Stimulated activated naive CD8-positive, alpha-beta T cell treated with anti-CD3 and anti-CD28 coated beads, Interleukin-15, amount 100 ng/mL, for 72 hours (primary cell): ENCODE results near the gene C4orf54.
A peak's percentile ranks its signal among the peaks of the same experiment; 100 is the strongest.

ENCODE experiments used
- ATAC-seq: fragments of 150-1000 bp; cut with Tn5 transposase; 2 replicates; pipeline ENCODE4 v1.10.0; 2021; ENCODE audit warnings: mild to moderate bottlenecking, moderate library complexity
- DNase-seq, 2 donors: peaks; one replicate each; pipeline ENCODE4 v3.0.0; 2021 to 2022
- H3K27ac Mint-ChIP-seq, 2 donors: one replicate each; pipeline ENCODE4 v1.8.0; 2022; ENCODE audit warnings: mild to moderate bottlenecking in 2 of 2, mixed read lengths in 2 of 2, moderate library complexity in 2 of 2
- H3K27me3 Mint-ChIP-seq: one replicate; pipeline ENCODE4 v1.8.0; 2022; ENCODE audit warnings: mixed read lengths
- H3K4me1 Mint-ChIP-seq: one replicate; pipeline ENCODE4 v1.8.0; 2022; ENCODE audit warnings: mild to moderate bottlenecking, mixed read lengths
- H3K4me3 Mint-ChIP-seq, 2 donors: one replicate each; pipeline ENCODE4 v1.8.0; 2022; ENCODE audit warnings: mild to moderate bottlenecking in 2 of 2, mixed read lengths in 2 of 2, moderate library complexity in 1 of 2
- H3K9me3 Mint-ChIP-seq, 2 donors: one replicate each; pipeline ENCODE4 v1.8.0; 2022; ENCODE audit warnings: mixed read lengths in 2 of 2

Gene C4orf54

DNA sequence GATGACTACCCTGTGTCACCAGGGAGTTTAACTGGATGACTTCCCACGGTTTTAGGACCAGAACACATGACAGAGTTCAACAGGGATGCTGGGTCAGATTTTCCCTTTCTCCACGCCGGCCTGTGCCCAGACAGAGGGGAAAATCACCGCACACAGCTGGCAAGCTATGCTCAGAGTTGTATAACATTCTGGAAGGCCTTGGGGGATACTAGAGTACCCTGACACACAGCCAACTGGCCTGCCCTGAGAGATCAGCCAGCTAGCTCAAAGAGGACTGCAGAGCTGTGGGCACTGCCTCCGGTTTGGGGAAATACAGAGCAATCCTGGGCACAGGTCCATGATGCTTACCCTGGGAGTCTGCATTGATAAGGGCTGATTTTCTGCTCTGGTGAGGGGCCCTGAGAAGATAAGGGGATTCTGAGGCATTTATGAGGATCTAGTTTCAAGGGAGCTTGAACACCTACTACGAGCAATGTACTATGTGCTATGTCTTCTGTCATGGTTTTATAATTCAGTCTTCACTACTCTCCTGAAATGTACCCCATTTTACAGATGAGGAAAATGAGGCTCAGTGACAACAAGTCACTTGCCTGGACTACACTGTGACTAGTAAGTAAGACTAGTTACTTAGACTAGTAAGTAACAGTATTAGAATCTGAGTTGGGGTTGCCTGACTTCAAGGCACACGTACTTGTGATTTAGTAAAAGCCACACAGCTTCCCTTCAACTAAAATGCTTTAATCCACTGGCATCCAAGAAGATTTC, 14.7 kb downstream of the C4orf54 start:
- Mint-ChIP-seq H3K4me1 (no peaks in the 10 kb centered on the region), H3K27ac (no peak overlapping the region), H3K4me3 (no peak overlapping the region), H3K9me3 (no peaks in the 10 kb centered on the region), H3K27me3 (peaks cover 7% of the 10 kb centered on the region)
- no peak for DNase-seq
- ATAC-seq, result no peak

DNA sequence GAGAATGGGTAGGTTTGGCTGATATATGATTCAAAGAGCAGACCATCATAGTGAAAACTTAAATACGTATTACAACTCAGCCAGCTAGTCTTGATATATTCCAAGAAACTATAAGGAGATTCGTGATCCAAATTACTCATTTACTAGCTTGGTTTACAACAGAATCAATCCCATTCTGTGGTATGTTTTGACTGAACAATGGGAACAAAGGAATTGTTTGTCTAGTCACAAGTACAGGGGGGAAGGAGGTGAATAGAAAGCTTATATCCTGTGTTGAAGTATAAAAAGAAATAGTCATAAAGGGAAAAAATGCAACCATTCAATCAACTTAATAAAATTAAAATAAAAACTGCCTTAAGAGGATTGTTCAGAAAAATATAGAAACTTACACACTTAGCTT, 17.0 kb downstream of the C4orf54 start:
- no peaks in the 10 kb centered on the region for H3K4me1 Mint-ChIP-seq
- DNase-seq, result no peak
- H3K27ac Mint-ChIP-seq, result no peak overlapping the region
- H3K27me3 Mint-ChIP-seq, result peaks cover 7% of the 10 kb centered on the region
- no peaks in the 10 kb centered on the region for H3K9me3 Mint-ChIP-seq
- no peak for ATAC-seq
- no peak overlapping the region for H3K4me3 Mint-ChIP-seq

DNA sequence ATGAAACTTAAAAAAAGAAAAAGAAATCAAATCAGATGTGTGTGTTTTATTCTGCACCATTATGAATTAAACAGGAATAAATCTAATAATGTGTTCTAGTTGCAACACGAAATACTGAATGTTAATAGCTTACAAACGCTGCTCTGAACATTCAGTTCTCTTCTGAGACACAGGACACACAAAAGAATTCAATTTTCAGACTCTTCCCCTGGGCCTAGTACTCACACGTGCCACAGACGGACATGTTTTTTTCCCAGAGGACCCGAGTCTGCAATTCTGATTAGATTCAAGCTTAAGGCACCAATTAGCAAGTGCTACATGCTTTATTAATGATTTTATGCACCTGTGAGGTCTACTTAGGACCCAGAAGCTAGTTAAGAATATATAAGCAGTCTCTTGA, 20.5 kb downstream of the C4orf54 start:
- Mint-ChIP-seq H3K9me3 (no peaks in the 10 kb centered on the region), H3K27ac (no peak overlapping the region), H3K4me3 (no peak overlapping the region), H3K27me3 (peaks cover 7% of the 10 kb centered on the region), H3K4me1 (no peaks in the 10 kb centered on the region)
- ATAC-seq (no peak), DNase-seq (no peak)

DNA sequence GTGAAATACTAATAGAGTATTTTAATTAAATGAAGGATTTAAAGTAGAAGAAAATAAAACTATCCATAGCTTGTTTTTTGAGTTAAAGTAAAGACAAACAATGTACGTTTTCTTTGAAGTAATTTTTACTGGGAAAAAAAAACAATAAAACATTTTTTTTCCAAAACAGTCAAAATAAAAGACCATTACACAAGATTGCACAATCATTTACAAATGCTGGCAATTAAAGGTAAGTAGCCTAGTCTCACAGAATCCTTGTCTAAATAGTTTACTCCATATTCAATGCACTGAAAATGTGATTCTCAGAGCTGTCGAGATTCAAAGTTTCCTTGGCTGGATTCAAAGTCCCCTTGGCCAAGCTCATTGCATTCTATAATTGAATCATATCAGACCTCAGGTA, 21.2 kb downstream of the C4orf54 start:
- H3K27me3 Mint-ChIP-seq, result peaks cover 7% of the 10 kb centered on the region
- H3K27ac Mint-ChIP-seq, result no peak overlapping the region
- DNase-seq, result no peak
- H3K4me3 Mint-ChIP-seq, result no peak overlapping the region
- no peaks in the 10 kb centered on the region for H3K9me3 Mint-ChIP-seq
- H3K4me1 Mint-ChIP-seq, result no peaks in the 10 kb centered on the region
- ATAC-seq, result no peak

- Mint-ChIP-seq H3K9me3 (no peaks in the 10 kb centered on the region), H3K4me3 (no peak overlapping the region), H3K27me3 (peaks cover 5% of the 10 kb centered on the region), H3K4me1 (no peaks in the 10 kb centered on the region), H3K27ac (no peak overlapping the region)
- ATAC-seq (no peak), DNase-seq (no peak)
Measured at GRCh38 chr4:99635601-99636000, 22.0 kb downstream of the C4orf54 start.

DNA sequence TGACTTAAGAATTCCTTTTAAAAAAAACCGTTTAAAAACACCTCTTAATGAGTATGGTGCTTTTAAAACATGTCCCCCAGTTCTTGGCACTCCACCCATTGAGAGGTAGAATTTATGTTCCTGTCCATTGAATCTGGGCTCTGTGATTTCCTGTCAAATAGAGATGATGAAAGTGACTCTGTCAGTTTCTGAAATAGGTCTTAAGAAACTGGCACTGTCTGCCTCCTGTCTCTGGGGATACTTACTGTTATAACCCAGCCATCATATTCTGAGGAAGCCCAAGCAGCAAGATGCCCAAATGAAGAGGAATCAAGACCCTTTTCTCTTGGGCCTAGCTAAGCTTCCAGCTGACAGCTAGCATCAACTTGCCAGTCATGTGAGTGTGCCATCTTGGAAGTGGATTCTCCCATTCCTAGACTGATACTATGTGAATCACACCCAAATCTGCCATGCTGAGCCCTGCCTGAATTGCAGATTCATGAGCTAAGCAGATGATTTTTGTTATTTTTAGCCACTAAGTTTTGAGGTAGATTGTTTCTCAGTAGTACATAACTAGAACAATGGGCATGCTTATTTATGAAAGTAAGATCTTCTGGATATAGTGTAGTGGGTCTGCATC, 22.8 kb downstream of the C4orf54 start:
- Mint-ChIP-seq H3K27ac (no peak overlapping the region), H3K4me3 (no peak overlapping the region), H3K4me1 (peaks cover 6% of the 10 kb centered on the region), H3K27me3 (no peaks in the 10 kb centered on the region), H3K9me3 (no peaks in the 10 kb centered on the region)
- DNase-seq (no peak), ATAC-seq (no peak)

- no peak overlapping the region for H3K27ac Mint-ChIP-seq
Measured at GRCh38 chr4:99633772-99634171, 23.9 kb downstream of the C4orf54 start.

GRCh38 chr4:99630857-99631360, 26.7 kb downstream of the C4orf54 start:
- Mint-ChIP-seq H3K27me3 (no peaks in the 10 kb centered on the region), H3K4me1 (peaks cover 9% of the 10 kb centered on the region), H3K4me3 (no peak overlapping the region), H3K27ac (no peak overlapping the region), H3K9me3 (no peaks in the 10 kb centered on the region)
- DNase-seq (no peak), ATAC-seq (no peak)

More at GRCh38 chr4:99633772-99634171, 23.9 kb downstream of the C4orf54 start:
- Mint-ChIP-seq H3K9me3 (no peaks in the 10 kb centered on the region), H3K27me3 (no peaks in the 10 kb centered on the region), H3K4me3 (no peak overlapping the region), H3K4me1 (peaks cover 9% of the 10 kb centered on the region)
- ATAC-seq (no peak), DNase-seq (no peak)

GRCh38 chr4:99629962-99630554, 27.6 kb downstream of the C4orf54 start:
- no peak for DNase-seq
- Mint-ChIP-seq H3K4me1 (peaks cover 9% of the 10 kb centered on the region), H3K27ac (no peak overlapping the region), H3K4me3 (no peak overlapping the region), H3K9me3 (no peaks in the 10 kb centered on the region), H3K27me3 (no peaks in the 10 kb centered on the region)
- ATAC-seq, result peak; percentile 45

- Mint-ChIP-seq H3K9me3 (no peaks in the 10 kb centered on the region), H3K4me1 (peaks cover 9% of the 10 kb centered on the region), H3K4me3 (no peak overlapping the region), H3K27me3 (no peaks in the 10 kb centered on the region), H3K27ac (no peak overlapping the region)
- no peak for DNase-seq
- ATAC-seq, result no peak
Measured at GRCh38 chr4:99628040-99628439, 29.6 kb downstream of the C4orf54 start.

GRCh38 chr4:99625369-99625768, 32.3 kb downstream of the C4orf54 start:
- no peak overlapping the region for H3K27ac Mint-ChIP-seq
- no peak for DNase-seq
- peaks cover 9% of the 10 kb centered on the region for H3K4me1 Mint-ChIP-seq
- H3K9me3 Mint-ChIP-seq, result no peaks in the 10 kb centered on the region
- H3K27me3 Mint-ChIP-seq, result no peaks in the 10 kb centered on the region
- H3K4me3 Mint-ChIP-seq, result no peak overlapping the region
- no peak for ATAC-seq

DNA sequence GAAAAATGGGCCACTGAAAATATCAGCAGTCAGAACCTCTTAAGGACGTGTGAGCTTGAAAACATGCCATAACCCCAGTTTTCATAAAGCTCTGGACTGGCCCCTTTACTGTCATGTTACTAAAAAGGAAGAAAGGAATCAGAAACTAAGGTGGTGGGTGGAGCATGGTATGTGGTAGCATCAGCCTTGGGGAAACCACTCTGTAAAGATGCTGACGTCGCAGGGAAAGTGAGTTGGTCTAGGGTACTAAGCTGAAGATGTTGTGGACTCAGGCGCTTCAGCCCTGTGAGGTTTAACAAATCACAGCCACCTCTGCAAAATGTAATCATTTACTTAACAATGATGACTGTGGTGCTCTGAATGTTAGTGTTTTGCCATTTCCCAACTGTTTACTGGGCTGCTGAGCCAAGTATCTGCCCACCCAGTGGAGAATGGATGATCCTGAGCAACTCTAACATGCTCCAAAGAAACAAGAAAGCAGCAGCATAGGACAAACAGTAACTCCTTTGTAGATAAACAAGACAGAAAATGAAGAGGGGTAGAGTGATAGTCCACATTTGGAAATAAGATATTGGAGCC, 33.4 kb downstream of the C4orf54 start:
- DNase-seq, result no peak
- Mint-ChIP-seq H3K4me1 (no peaks in the 10 kb centered on the region), H3K9me3 (no peaks in the 10 kb centered on the region), H3K27me3 (no peaks in the 10 kb centered on the region), H3K4me3 (no peak overlapping the region), H3K27ac (no peak overlapping the region)
- peak; percentile 64 for ATAC-seq

DNA sequence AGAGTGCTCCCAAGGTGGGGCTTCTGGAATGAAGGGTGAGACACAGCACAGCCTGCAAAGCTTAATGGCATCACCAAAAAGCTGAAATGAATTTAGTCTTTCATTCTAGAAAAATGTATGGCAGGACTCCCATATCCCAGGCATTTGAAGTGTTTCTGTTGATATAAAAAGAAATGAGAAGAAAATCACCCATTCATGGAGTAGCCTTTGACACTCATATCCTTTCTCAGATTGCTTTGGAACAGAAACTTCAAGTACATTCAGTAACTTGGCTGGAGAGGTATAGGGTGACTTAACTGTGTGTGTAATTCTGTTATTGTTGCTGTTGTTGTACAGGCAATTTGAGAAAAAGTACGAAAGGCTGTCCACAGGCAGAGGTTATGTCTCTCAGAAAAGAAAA, 35.3 kb downstream of the C4orf54 start:
- ATAC-seq, result no peak
- Mint-ChIP-seq H3K27me3 (no peaks in the 10 kb centered on the region), H3K27ac (no peak overlapping the region), H3K9me3 (no peaks in the 10 kb centered on the region), H3K4me1 (no peaks in the 10 kb centered on the region), H3K4me3 (no peak overlapping the region)
- DNase-seq, result no peak

GRCh38 chr4:99617374-99617773, 40.3 kb downstream of the C4orf54 start:
- no peaks in the 10 kb centered on the region for H3K4me1 Mint-ChIP-seq
- ATAC-seq (no peak), DNase-seq (no peak)
- no peaks in the 10 kb centered on the region for H3K9me3 Mint-ChIP-seq
- no peak overlapping the region for H3K4me3 Mint-ChIP-seq
- H3K27me3 Mint-ChIP-seq, result no peaks in the 10 kb centered on the region
- no peak overlapping the region for H3K27ac Mint-ChIP-seq

DNA sequence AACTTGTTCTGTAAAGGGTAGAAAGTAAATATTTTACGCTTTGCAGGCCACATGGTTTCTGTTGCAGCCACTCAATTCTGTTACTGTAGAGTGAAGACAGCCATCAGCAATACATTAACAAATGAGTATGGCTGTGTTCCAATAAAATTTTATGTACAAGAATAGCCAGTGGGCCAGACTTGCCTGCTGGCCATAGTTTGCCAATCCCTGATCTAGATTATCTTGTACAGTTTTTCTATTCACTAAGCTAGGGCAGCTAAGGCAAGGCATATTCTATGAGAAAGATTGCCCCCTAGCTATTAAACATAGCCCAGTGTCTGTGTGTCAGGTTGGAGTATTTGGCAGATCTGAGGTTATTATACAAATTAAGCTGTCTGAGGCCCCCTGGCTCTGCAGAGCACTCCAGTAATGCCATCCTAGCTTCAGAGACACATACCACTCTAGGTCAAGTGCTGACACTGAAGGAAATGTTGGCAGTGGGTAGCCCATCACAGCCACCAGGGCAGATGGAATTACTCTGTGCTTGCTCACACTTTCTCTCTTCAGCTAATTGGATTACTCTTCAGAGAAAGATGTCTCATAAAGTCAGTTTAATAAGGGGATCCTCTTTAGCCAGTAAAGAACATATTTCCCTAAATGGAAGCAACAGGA, 42.3 kb downstream of the C4orf54 start:
- ATAC-seq (peak; percentile 54), DNase-seq (no peak)
- Mint-ChIP-seq H3K27ac (no peak overlapping the region), H3K9me3 (no peaks in the 10 kb centered on the region), H3K4me3 (no peak overlapping the region), H3K27me3 (no peaks in the 10 kb centered on the region), H3K4me1 (no peaks in the 10 kb centered on the region)
